Left renal cortex interstitium (tissue), 4 donors: Measurements from ENCODE around the gene NPRL2. TPM values are rescaled to one million over a fixed set of nuclear protein-coding genes. Genes with fewer than 3 reads are reported as not detected.

ENCODE experiments used
- DNase-seq, 4 donors: peaks; one replicate each; pipeline ENCODE4 v3.0.0-alpha.2; 2013; ENCODE audit warnings: low read depth in 4 of 4, low spot score in 2 of 4, missing footprints in 1 of 4
- polyA plus RNA-seq, 4 donors: library from polyadenylated mRNA; unstranded; fragments of 120-200 nt; gene quantifications; one replicate each; pipeline ENCODE4 v1.2.1, GENCODE V29; 2013; ENCODE audit not compliant: insufficient read length in 4 of 4

NPRL2 gene
- polyA plus RNA-seq, result 10 to 100 TPM; 30.1 to 33.1 (median 32.2) TPM

- DNase-seq, result peak in 3 of 4 donors; percentile 79 to 90 (median 85)
Observed at GRCh38 chr3:50350527-50351322, at the start of gene NPRL2, which contains the start of gene CYB561D2. NPRL2 (minus strand) TSS chr3:50350775; CDS start chr3:50350652, 123 bp downstream. CYB561D2 (plus strand) TSS chr3:50350862; CDS start chr3:50351434, 572 bp downstream.

GRCh38 chr3:50396502-50396901, 45.9 kb upstream of the NPRL2 start:
- no peak for DNase-seq

GRCh38 chr3:50395070-50395860, 44.7 kb upstream of the NPRL2 start:
- no peak for DNase-seq

- no peak for DNase-seq
Observed at GRCh38 chr3:50393061-50393460, 42.5 kb upstream of the NPRL2 start.

- DNase-seq, result no peak
Observed at GRCh38 chr3:50392101-50392715, 41.6 kb upstream of the NPRL2 start.

- no peak for DNase-seq
Observed at GRCh38 chr3:50390508-50391224, 40.1 kb upstream of the NPRL2 start.

GRCh38 chr3:50389414-50389767, 38.8 kb upstream of the NPRL2 start:
- no peak for DNase-seq

- no peak for DNase-seq
Observed at GRCh38 chr3:50388720-50389413, 38.3 kb upstream of the NPRL2 start.

- DNase-seq, result no peak
Observed at GRCh38 chr3:50388016-50388719, 37.6 kb upstream of the NPRL2 start.

- no peak for DNase-seq
Observed at GRCh38 chr3:50385754-50386153, 35.2 kb upstream of the NPRL2 start.

- no peak for DNase-seq
Observed at GRCh38 chr3:50383750-50384149, 33.2 kb upstream of the NPRL2 start.

GRCh38 chr3:50382722-50383121, 32.1 kb upstream of the NPRL2 start:
- no peak for DNase-seq

- no peak for DNase-seq
Observed at GRCh38 chr3:50381383-50381782, 30.8 kb upstream of the NPRL2 start.

- no peak for DNase-seq
Observed at GRCh38 chr3:50380405-50381085, 30.0 kb upstream of the NPRL2 start.

GRCh38 chr3:50378757-50379156, 28.2 kb upstream of the NPRL2 start:
- DNase-seq, result no peak

GRCh38 chr3:50378024-50378423, 27.4 kb upstream of the NPRL2 start:
- DNase-seq, result no peak

GRCh38 chr3:50375258-50375931, 24.8 kb upstream of the NPRL2 start:
- DNase-seq, result no peak
